Measurements from ENCODE around the gene TBC1D5.

Gene TBC1D5

DNA sequence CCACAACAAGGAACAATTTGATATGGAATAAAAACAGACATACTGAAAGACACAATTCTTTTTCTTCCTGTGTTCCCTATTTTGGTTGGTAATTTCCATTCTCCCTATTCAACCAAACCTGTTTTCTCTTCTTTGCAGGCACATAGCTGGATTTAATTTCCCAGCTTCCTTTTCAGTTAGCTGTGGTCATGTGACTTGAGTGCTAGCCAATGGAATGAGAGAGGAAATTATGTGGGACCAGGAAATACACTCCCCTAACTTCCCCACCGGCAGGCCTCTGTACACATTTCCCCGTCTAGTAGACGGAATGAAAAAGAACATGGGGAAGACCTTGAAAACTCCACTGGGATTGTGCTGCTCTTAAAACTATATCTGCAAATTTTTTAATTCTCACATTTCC, 351.6 kb downstream of the TBC1D5 start:
- no peak for DNase-seq (ENCODE audit: low read depth)
- TF ChIP-seq POLR2A (IDR thresholded peaks at IDR 0.05; ENCODE audit: extremely low read depth, insufficient read length) (no peak), MYC (IDR thresholded peaks at IDR 0.05; ENCODE audit: low read depth, low read length) (no peak)
- TF ChIP-seq, protein P1, sequence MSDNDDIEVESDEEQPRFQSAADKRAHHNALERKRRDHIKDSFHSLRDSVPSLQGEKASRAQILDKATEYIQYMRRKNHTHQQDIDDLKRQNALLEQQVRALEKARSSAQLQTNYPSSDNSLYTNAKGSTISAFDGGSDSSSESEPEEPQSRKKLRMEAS (IDR thresholded peaks at IDR 0.05; ENCODE audit: low read depth, low read length): no peak
- TF ChIP-seq, protein P2, sequence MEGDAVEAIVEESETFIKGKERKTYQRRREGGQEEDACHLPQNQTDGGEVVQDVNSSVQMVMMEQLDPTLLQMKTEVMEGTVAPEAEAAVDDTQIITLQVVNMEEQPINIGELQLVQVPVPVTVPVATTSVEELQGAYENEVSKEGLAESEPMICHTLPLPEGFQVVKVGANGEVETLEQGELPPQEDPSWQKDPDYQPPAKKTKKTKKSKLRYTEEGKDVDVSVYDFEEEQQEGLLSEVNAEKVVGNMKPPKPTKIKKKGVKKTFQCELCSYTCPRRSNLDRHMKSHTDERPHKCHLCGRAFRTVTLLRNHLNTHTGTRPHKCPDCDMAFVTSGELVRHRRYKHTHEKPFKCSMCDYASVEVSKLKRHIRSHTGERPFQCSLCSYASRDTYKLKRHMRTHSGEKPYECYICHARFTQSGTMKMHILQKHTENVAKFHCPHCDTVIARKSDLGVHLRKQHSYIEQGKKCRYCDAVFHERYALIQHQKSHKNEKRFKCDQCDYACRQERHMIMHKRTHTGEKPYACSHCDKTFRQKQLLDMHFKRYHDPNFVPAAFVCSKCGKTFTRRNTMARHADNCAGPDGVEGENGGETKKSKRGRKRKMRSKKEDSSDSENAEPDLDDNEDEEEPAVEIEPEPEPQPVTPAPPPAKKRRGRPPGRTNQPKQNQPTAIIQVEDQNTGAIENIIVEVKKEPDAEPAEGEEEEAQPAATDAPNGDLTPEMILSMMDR (IDR thresholded peaks at IDR 0.05; ENCODE audit: low read depth, low read length): no peak
- H3K4me3 ChIP-seq (ENCODE audit: low read depth, low read length): no peak overlapping the region

DNA sequence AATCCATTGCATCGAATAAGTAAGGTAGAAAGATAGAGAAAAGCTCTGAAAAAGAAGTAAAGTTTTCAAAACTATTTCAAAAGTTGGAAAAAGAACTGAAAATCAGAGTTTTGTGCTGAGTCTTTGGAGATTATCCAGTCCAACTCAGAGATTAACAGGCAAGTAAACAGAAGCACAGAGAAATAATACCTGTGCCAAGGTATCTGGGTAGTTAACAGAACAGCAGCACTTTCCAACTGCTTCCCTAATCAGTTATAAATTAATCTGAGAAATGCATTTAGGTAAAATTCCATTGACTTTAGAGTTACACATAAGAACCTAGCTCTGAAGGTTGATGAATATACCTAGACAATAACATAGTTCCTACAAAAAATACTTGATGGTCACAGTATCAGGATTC, 355.3 kb downstream of the TBC1D5 start:
- H3K4me3 ChIP-seq (ENCODE audit: low read depth, low read length): no peak overlapping the region
- DNase-seq (ENCODE audit: low read depth): no peak
- TF ChIP-seq, protein P1 (IDR thresholded peaks at IDR 0.05; ENCODE audit: low read depth, low read length): no peak
- no peak for TF ChIP-seq POLR2A (IDR thresholded peaks at IDR 0.05; ENCODE audit: extremely low read depth, insufficient read length)
- TF ChIP-seq, protein P2 (IDR thresholded peaks at IDR 0.05; ENCODE audit: low read depth, low read length): no peak
- no peak for TF ChIP-seq MYC (IDR thresholded peaks at IDR 0.05; ENCODE audit: low read depth, low read length)

DNA sequence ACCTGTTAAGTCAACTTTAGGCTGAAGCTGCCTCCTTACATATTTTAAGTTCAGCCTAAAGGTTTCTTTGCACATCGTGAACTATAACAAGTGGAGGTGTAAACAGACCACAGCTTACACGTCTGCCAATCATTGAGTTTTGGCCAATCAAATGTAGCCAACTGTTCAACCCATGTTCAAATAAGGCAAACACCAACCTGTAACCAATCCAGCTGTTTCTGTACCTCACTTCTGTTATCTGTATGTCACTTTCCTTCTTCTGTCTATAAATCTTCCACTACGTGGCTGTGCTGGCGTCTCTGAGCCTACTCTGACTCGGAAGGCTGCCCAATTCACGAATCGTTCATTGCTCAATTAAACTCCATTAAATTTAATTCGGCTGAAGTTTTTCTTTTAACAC, 356.0 kb downstream of the TBC1D5 start:
- no peak overlapping the region for H3K4me3 ChIP-seq (ENCODE audit: low read depth, low read length)
- TF ChIP-seq, protein P2 (IDR thresholded peaks at IDR 0.05; ENCODE audit: low read depth, low read length): no peak
- TF ChIP-seq POLR2A (IDR thresholded peaks at IDR 0.05; ENCODE audit: extremely low read depth, insufficient read length): no peak
- TF ChIP-seq MYC (IDR thresholded peaks at IDR 0.05; ENCODE audit: low read depth, low read length): no peak
- TF ChIP-seq, protein P1 (IDR thresholded peaks at IDR 0.05; ENCODE audit: low read depth, low read length): no peak
- DNase-seq (ENCODE audit: low read depth): no peak

GRCh38 chr3:17384567-17385296, 357.7 kb downstream of the TBC1D5 start:
- TF ChIP-seq MYC (IDR thresholded peaks at IDR 0.05; ENCODE audit: low read depth, low read length) (no peak), POLR2A (IDR thresholded peaks at IDR 0.05; ENCODE audit: extremely low read depth, insufficient read length) (no peak)
- TF ChIP-seq, protein P2 (IDR thresholded peaks at IDR 0.05; ENCODE audit: low read depth, low read length): no peak
- TF ChIP-seq, protein P1 (IDR thresholded peaks at IDR 0.05; ENCODE audit: low read depth, low read length): no peak
- H3K4me3 ChIP-seq (ENCODE audit: low read depth, low read length): no peak overlapping the region
- DNase-seq (ENCODE audit: low read depth): peak; percentile 52

DNA sequence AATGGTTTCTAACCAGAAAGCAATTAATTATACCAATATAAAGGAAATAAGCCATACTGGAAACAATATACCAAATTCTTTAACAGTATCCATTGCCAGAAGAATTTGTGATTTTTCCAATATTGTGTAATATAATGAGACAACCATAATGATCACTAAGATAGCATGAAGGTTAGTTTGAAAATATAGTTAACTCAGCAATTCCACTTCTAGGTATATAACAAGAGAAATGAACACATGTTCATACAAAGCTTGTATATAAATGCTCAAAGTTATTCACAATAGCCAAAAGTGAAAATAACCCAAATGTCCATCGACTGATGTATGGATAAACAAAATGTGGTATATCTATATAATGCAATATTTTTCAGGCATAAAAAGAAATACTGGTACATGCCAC, 369.1 kb downstream of the TBC1D5 start:
- TF ChIP-seq POLR2A (IDR thresholded peaks at IDR 0.05; ENCODE audit: extremely low read depth, insufficient read length): no peak
- TF ChIP-seq MYC (IDR thresholded peaks at IDR 0.05; ENCODE audit: low read depth, low read length): no peak
- TF ChIP-seq, protein P1 (IDR thresholded peaks at IDR 0.05; ENCODE audit: low read depth, low read length): no peak
- TF ChIP-seq, protein P2 (IDR thresholded peaks at IDR 0.05; ENCODE audit: low read depth, low read length): no peak
- DNase-seq (ENCODE audit: low read depth): no peak
- no peak overlapping the region for H3K4me3 ChIP-seq (ENCODE audit: low read depth, low read length)

All from NB4 (cell line).